ENCODE data around the gene MED13L.

DNA sequence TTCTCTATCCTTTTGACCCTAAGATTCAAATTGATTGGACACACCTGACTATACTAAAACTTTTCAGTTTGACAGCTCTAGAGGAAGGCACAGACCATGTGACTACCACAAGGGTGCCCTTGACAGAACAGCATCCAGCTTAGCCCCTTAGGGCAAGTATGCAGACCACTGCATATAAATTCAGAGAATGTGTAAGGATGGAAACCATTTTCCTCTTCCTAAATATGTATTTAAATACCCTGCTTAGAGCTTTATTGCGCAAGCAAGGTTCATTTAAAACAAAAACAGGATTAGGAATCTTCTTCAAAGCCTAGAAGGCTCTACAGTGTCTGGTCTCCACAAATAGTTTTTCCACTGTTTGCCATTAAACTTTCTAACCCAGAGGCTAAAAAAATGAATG lies 202.8 kb downstream of the MED13L start:
- TF ChIP-seq EZH2 (IDR thresholded peaks at IDR 0.05; ENCODE audit: low read length, missing control alignments): no peak
- TF ChIP-seq, protein P1, sequence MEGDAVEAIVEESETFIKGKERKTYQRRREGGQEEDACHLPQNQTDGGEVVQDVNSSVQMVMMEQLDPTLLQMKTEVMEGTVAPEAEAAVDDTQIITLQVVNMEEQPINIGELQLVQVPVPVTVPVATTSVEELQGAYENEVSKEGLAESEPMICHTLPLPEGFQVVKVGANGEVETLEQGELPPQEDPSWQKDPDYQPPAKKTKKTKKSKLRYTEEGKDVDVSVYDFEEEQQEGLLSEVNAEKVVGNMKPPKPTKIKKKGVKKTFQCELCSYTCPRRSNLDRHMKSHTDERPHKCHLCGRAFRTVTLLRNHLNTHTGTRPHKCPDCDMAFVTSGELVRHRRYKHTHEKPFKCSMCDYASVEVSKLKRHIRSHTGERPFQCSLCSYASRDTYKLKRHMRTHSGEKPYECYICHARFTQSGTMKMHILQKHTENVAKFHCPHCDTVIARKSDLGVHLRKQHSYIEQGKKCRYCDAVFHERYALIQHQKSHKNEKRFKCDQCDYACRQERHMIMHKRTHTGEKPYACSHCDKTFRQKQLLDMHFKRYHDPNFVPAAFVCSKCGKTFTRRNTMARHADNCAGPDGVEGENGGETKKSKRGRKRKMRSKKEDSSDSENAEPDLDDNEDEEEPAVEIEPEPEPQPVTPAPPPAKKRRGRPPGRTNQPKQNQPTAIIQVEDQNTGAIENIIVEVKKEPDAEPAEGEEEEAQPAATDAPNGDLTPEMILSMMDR (conservative IDR thresholded peaks at IDR 0.05 in 1 of 2, IDR thresholded peaks at IDR 0.05 in 1 of 2; ENCODE audit: low read depth in 1 of 2, low read length in 2 of 2): no peak
